Effector memory CD8-positive, alpha-beta T cell (primary cell): ENCODE measurements around the gene CCDC51.
"Not testable (repeated sequence)": the region's sequence is repeated elsewhere in the genome, so short reads cannot be mapped to it uniquely, and the experiment has no call there.

Experiments
- ATAC-seq: fragments of 150-1000 bp; cut with Tn5 transposase; replicated peaks from 2 replicates; pipeline ENCODE4 v1.10.0; 2021; ENCODE audit warnings: mild to moderate bottlenecking, moderate library complexity
- DNase-seq, 3 experiments: peaks; one replicate each; pipeline ENCODE4 v3.0.0; 2021
- H3K27ac Mint-ChIP-seq, 2 donors: one replicate each; pipeline ENCODE4 v1.8.0; 2022; ENCODE audit warnings: mild to moderate bottlenecking in 2 of 2, mixed read lengths in 2 of 2, moderate library complexity in 2 of 2
- H3K27me3 Mint-ChIP-seq, 2 donors: one replicate each; pipeline ENCODE4 v1.8.0; 2022; ENCODE audit warnings: mixed read lengths in 2 of 2
- H3K36me3 Mint-ChIP-seq: one replicate; pipeline ENCODE4 v1.8.0; 2022; ENCODE audit warnings: mild to moderate bottlenecking, moderate library complexity, mixed read lengths; ENCODE audit not compliant: insufficient read depth
- H3K4me1 Mint-ChIP-seq, 2 donors: one replicate each; pipeline ENCODE4 v1.8.0; 2022; ENCODE audit warnings: low read depth in 2 of 2, mixed read lengths in 2 of 2
- H3K4me3 Mint-ChIP-seq, 2 donors: one replicate each; pipeline ENCODE4 v1.8.0; 2022; ENCODE audit warnings: mild to moderate bottlenecking in 2 of 2, mixed read lengths in 2 of 2, moderate library complexity in 2 of 2
- H3K9me3 Mint-ChIP-seq, 2 donors: one replicate each; pipeline ENCODE4 v1.8.0; 2022; ENCODE audit warnings: mixed read lengths in 2 of 2

CCDC51 gene

DNA sequence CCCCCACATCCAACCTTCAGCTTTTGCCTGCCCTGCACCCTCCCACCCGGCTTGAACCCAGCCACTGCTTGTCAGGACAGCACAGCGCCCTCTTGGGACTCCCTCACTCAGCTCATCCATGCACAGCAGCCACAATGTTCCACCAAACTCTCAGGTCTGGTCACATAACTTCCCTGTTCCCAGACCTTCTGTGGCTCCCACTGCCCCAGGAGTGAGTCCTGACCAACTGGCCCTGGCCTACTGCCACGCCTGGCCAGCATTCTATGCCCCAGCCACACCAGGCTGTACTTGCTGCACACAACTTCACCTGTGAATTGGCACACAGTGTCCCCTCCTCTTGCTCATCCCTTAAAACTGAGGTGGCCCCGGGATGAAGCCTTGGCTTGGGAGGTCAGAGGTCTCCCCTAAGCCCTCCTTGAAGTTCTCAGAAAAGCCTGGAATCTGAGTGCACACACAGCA lies 31.1 kb downstream of the CCDC51 start:
- ATAC-seq (no peak), DNase-seq (no peak)
- no peaks in the 10 kb centered on the region for H3K36me3 Mint-ChIP-seq
- H3K4me3 Mint-ChIP-seq, result no peak overlapping the region
- no peaks in the 10 kb centered on the region for H3K27me3 Mint-ChIP-seq
- no peaks in the 10 kb centered on the region for H3K4me1 Mint-ChIP-seq
- no peaks in the 10 kb centered on the region for H3K9me3 Mint-ChIP-seq
- peak overlapping the region in 1 of 2 donors; percentile 11 for H3K27ac Mint-ChIP-seq

DNA sequence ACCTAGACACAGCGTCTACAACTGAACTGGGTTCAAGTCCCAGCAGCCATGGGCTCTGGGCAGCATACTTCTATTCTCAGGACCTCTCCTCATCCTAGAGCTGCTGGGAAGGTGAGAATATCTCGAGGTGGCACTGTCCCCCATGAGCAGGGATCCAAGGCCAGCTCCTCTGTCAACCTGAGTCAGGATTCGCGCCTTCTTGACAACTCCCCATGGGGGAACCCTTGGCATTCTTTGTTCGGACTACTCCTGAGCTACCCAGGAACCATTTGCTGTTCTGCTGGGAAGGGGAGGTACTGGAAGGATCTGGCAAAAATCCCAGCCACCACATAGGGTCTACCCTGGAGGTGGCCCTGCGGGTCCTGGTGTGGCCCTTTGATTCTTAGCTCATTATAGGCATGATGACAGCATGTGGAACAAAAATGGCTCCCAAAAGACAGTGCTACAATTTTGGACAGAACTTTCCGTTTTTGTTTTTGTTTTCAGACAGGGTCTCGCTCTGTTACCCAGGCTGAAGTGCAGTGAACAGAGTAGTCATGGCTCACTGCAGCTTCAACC lies 32.3 kb downstream of the CCDC51 start:
- no peak for DNase-seq
- H3K9me3 Mint-ChIP-seq, result no peaks in the 10 kb centered on the region
- ATAC-seq, result no peak
- H3K4me1 Mint-ChIP-seq, result no peaks in the 10 kb centered on the region
- peak overlapping the region in 1 of 2 donors; percentile 6 for H3K27ac Mint-ChIP-seq
- H3K36me3 Mint-ChIP-seq, result no peaks in the 10 kb centered on the region
- no peak overlapping the region for H3K4me3 Mint-ChIP-seq
- H3K27me3 Mint-ChIP-seq, result no peaks in the 10 kb centered on the region

DNA sequence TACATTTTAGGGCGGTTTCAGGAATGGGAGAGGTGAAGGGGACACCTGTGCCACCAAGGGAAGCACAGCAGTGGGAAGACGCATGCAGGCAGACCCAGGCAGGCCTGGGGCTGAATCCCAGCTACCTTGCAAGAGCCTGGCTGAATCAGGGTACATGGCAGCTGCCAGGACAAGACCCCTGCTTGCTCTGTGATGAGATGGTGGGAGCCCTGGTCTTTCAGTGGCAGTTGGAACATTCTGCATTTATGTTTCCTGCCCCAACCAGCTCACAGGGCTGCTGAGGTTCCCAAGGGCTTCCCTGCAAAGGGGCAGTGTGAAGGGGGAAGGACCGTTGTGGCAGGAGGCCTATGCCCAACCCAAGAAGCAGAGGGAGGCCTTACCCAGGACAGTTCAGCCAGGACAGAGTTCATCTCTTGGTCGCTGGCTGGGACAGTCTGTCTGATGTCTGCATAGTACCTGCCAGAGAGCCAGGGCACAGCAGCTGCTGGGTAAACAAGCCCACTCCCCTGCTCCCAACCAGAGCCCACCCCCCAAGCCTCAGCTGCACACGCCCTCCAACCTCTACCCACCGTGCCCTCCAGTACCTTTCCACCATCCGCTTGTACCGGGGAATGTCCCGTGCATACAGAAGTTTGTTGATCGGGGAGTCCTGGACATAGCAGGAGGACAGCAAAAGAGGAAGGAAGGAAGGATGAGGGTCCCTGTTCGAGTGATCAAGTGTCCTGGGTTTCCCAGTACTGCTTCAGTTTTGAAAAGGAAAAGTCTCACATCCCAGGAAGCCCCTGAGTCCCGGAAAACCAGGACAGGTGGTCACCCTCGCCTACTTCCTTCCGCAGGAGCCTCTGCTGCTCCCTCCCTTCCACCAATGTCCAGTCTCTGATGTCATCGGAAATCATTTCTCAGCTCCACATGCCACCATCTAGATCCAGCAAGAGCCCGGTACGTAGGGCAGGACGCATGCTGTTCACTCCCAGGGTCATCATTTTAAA lies 33.2 kb downstream of the CCDC51 start:
- peak overlapping the region in 1 of 2 donors; percentile 44 for H3K27ac Mint-ChIP-seq
- H3K27me3 Mint-ChIP-seq, result no peaks in the 10 kb centered on the region
- no peaks in the 10 kb centered on the region for H3K9me3 Mint-ChIP-seq
- no peaks in the 10 kb centered on the region for H3K4me1 Mint-ChIP-seq
- no peak overlapping the region for H3K4me3 Mint-ChIP-seq
- H3K36me3 Mint-ChIP-seq, result no peaks in the 10 kb centered on the region
- ATAC-seq, result no peak
- DNase-seq, result no peak

DNA sequence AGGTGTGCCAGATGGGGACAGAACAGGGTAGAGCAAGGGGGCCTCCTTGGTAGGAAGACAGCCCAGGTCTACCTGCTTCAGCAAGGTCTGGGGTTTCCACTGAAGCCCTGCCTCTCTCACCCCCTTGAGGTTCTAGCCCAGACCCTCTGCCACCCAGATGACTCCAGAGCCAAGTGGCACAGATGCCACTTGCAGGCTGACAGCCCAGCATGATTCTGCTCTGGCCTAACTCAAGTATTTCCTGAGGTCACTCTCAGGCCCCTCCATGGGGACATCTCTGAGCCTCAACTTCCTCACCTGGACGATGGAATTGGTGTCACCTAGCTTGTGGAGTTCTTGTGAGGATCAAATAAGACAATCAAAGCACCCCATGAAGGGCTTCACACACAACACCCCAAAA lies 33.9 kb downstream of the CCDC51 start:
- no peaks in the 10 kb centered on the region for H3K27me3 Mint-ChIP-seq
- peaks cover 0 to 1% of the 10 kb centered on the region in 2 donors for H3K4me1 Mint-ChIP-seq
- no peaks in the 10 kb centered on the region for H3K9me3 Mint-ChIP-seq
- H3K27ac Mint-ChIP-seq, result peak overlapping the region in 1 of 2 donors; percentile 44
- no peak overlapping the region for H3K4me3 Mint-ChIP-seq
- ATAC-seq (no peak), DNase-seq (no peak)
- no peaks in the 10 kb centered on the region for H3K36me3 Mint-ChIP-seq

DNA sequence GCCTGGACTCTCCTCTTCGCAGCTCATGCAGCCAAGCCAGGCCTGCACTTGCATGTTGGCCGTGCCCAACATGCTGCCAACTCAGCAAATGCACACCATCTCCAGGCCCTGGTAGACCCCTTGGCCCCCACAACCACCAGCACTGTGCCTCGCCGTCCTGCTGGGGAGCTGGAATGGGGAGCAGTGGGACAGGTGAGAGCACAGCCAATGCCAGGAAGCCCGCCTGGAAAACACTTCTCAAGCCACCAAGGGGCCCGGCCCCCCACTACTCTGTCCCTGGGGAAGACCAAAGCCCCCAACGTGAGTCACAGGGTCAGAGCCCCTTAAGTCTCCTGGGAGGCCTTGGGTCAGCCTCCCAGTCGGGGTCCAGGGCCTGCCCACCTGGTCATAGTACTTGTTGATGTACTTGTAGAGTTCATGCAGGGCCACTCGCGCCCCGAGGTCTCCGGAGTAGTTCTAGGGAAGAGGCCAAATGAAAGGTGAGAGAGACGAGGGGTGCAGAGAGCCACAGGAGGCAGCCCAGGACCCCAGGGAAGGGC lies 34.5 kb downstream of the CCDC51 start:
- DNase-seq, result no peak
- Mint-ChIP-seq H3K27me3 (peaks cover 0 to 4% of the 10 kb centered on the region in 2 donors), H3K27ac (no peak overlapping the region), H3K4me3 (no peak overlapping the region), H3K9me3 (no peaks in the 10 kb centered on the region), H3K36me3 (no peaks in the 10 kb centered on the region), H3K4me1 (peaks cover 0 to 2% of the 10 kb centered on the region in 2 donors)
- ATAC-seq, result no peak

DNA sequence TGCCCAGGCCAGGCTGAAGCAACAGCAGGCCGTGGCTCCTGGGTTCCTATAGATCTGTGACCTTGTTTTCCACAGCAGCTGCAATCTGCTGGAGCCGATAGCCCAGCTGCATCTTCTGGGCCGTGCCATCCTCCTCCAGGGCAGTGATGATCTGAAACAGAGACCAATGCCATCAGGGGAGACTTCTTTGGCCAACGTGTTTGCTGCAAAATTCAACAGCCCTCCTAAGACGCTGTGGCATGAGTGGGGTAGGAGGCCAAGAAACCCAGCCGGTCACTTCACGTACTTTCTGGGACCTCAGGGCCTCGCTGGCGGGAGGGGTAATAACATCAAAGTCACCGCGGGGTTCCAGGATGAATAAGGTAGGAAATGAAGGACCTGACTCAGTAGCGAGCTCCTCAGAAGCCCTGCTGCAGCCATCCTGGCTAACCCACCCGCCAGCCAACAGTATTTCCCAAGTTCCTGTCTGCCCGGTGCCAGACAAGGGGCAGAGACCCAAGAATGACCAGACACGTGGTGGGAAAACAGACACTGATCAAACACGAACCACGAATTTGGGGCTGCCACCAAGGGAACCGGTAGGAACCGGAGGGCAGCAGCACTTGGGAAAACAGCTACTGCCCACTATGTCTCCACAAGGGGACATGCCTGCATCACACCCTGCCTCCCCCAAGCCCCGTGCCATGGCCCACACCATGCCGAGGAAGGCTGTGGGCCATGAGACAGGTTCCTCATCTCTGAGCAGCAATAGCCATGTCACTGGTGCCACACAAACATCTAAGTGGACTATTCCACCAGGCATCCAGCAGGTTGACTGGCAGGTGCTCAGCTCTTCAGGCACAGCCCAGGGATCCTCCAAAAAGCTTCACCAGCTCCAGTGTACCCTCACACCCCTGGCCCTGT lies 35.2 kb downstream of the CCDC51 start:
- peaks cover 0 to 2% of the 10 kb centered on the region in 2 donors for H3K4me1 Mint-ChIP-seq
- DNase-seq, result no peak
- peak overlapping the region in 1 of 2 donors; percentile 51 for H3K27ac Mint-ChIP-seq
- peaks cover under 1% of the 10 kb centered on the region for H3K36me3 Mint-ChIP-seq
- ATAC-seq, result no peak
- H3K27me3 Mint-ChIP-seq, result peaks cover 0 to 12% of the 10 kb centered on the region in 2 donors
- H3K9me3 Mint-ChIP-seq, result no peaks in the 10 kb centered on the region
- H3K4me3 Mint-ChIP-seq, result no peak overlapping the region

DNA sequence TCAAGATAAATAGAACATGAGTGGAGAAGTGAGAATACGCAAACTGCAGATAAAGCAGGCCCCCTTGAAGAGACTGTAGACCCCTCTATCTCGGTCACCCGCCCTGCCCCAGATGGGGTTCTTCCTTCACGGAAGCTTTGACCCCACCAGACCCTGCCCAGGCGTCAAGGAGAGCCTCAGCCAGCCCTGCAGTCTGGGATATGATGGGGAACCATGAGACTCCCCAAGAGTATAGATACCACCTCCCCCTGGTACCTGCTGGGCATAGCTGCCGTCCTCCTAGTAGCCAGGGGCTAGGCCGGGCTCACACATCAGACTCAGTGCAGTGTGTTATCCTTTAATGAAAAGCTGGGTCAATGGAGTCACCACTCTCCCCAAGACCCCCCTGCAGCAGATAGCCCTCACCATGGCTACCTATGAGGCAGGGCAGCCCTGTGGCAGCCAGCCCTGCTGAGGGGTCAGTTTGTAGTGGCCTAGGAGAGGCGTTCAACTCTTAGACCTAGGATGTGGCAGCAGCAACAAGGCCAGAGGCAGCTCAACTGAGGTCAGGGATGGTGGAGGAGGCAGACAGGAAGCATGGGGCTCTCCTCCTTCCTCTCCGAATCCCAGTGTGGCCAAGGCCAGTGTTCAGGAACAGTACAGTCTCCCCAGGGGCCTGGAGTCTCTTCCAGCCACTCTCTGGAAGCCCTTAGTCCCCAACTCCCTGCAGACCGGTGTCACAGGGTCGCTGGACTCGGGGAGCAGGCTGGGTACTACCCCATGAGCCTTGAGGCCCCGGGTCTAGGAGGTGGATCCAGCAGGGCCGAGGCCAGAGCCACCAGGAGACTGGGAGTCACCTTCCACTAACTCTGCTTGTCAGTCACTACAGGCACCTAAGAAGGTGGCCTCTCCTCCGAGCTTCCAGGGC lies 36.1 kb downstream of the CCDC51 start:
- peaks cover 3% of the 10 kb centered on the region for H3K36me3 Mint-ChIP-seq
- DNase-seq (no peak), ATAC-seq (no peak)
- no peaks in the 10 kb centered on the region for H3K9me3 Mint-ChIP-seq
- H3K4me1 Mint-ChIP-seq, result peaks cover 0 to 2% of the 10 kb centered on the region in 2 donors
- no peak overlapping the region for H3K4me3 Mint-ChIP-seq
- H3K27ac Mint-ChIP-seq, result peak overlapping the region in 1 of 2 donors; percentile 51
- H3K27me3 Mint-ChIP-seq, result peaks cover 0 to 21% of the 10 kb centered on the region in 2 donors

DNA sequence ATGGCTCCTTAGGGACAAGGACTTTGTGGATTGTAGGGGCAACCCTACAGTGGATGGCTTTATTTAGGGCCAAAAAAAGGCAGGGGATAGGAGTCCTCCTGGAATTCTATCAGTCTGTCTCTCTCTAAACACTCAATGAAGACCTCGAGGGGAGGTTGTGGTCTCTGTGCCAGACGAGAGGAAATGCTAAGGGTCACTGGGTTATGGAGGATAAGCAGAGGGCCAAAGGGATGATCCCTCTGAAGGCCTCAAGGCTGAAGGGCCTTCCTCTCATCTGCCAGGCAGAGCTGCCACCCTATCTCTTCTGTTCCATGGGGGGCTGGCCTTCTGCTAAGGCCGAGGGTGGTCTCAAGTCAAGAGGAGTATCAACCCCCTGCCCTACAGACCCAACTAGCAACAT lies 37.0 kb downstream of the CCDC51 start:
- Mint-ChIP-seq H3K27ac (no peak overlapping the region), H3K9me3 (no peaks in the 10 kb centered on the region), H3K36me3 (peaks cover 3% of the 10 kb centered on the region), H3K27me3 (peaks cover 0 to 24% of the 10 kb centered on the region in 2 donors), H3K4me1 (peaks cover 0 to 2% of the 10 kb centered on the region in 2 donors), H3K4me3 (no peak overlapping the region)
- DNase-seq (no peak), ATAC-seq (no peak)

DNA sequence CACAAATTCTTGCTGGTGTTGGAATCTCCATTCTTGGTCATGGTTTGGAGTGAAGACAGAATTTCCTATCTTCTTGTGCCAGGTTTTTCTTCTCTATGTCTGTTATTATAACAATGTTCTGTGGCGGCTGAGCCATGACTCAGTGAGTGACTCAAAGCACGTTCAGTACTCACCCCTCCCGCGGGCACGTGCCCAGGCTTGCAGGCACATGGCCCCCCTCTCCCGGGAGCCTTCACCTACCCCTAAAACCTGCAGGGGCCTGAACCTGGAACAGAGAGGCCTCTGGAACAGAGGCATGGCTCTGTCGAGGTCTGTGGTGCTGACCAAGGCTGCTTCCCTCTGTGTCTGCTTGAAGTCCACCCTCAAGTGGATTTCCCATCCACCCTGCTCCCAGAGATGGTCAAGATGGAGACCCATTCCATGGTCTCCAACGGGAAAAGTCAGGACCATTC lies 37.6 kb downstream of the CCDC51 start:
- Mint-ChIP-seq H3K27me3 (peaks cover 0 to 30% of the 10 kb centered on the region in 2 donors), H3K36me3 (peaks cover 3% of the 10 kb centered on the region), H3K27ac (no peak overlapping the region), H3K4me3 (no peak overlapping the region), H3K4me1 (peaks cover 0 to 2% of the 10 kb centered on the region in 2 donors), H3K9me3 (no peaks in the 10 kb centered on the region)
- DNase-seq (no peak), ATAC-seq (no peak)

DNA sequence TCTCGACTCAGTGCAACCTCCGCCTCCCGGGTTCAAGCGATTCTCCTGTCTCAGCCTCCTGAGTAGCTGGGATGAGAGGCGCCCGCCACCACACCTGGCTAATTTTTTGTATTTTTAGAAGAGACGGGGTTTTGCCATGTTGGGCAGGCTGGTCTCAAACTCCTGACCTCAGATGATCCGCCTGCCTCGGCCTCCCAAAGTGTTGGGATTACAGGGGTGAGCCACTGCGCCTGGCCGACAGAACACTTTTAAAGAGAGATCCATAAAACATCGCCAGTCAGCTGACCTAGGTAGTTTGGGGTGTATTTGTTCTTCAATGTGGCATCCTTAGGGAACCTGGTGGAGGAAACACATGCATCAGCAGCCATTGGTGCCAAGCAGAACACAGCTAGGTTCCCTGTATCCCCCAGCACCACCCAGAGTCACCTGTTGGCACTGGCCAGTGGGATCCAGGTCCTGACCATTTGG lies 38.5 kb downstream of the CCDC51 start:
- H3K9me3 Mint-ChIP-seq, H3K27ac Mint-ChIP-seq, DNase-seq, H3K4me3 Mint-ChIP-seq, H3K4me1 Mint-ChIP-seq, ATAC-seq, H3K36me3 Mint-ChIP-seq: not testable (repeated sequence)
- H3K27me3 Mint-ChIP-seq, result peaks cover 0 to 34% of the 10 kb centered on the region in 2 donors

DNA sequence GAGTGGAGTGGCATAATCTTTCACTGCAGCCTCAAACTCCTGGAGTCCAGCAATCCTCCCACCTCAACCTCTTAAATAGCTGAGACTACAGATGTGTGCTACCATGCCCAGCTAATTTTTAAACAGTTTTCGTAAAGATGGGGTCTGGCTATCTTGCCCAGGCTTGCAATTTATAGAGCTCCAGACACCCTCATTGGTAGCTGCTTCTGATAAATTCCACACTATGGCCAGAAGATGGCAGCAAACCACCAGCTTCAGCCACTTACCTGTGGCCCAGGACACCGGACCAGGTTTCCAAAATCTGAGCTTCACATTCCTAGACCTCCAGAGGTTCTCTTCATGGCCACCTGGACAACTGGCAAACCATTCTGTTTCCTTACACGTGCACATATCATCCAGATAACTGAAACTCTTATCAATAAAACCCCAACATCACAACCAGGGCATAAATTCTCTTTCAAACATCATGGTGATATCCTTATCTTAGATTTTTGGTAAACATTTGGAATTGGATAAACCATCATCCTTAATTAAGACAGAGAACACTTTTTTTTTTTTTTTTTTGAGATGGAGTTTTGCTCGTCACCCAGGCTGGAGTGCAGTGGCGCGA lies 39.0 kb downstream of the CCDC51 start:
- Mint-ChIP-seq H3K4me1 (peaks cover 0 to 2% of the 10 kb centered on the region in 2 donors), H3K4me3 (no peak overlapping the region), H3K36me3 (peaks cover 3% of the 10 kb centered on the region), H3K27me3 (peaks cover 0 to 38% of the 10 kb centered on the region in 2 donors), H3K9me3 (no peaks in the 10 kb centered on the region), H3K27ac (peak overlapping the region in 1 of 2 donors; percentile 32)
- ATAC-seq (peak; percentile 90), DNase-seq (peak; percentile 62 to 64 (median 63))
